SK-N-SH (cell line): Measurements from ENCODE around the gene GNAI3.

Experiments
- CTCF ChIP-seq: fragments of 200-600 bp; sonication (generic); IDR thresholded peaks from 2 replicates; pipeline ENCODE4 v1.6.1; 2017; ENCODE audit warnings: antibody characterized with exemption, mild to moderate bottlenecking, moderate library complexity
- NFIC ChIP-seq: IDR thresholded peaks from 2 replicates; pipeline ENCODE4 v1.4.0; 2012; ENCODE audit warnings: borderline replicate concordance
- RAD21 ChIP-seq: IDR thresholded peaks from 2 replicates; pipeline ENCODE4 v1.6.1; 2012; ENCODE audit warnings: mild to moderate bottlenecking, low read length
- RXRA ChIP-seq: IDR thresholded peaks from 2 replicates; pipeline ENCODE4 v1.4.0; 2012; ENCODE audit warnings: low read depth, mild to moderate bottlenecking, borderline replicate concordance

DNA sequence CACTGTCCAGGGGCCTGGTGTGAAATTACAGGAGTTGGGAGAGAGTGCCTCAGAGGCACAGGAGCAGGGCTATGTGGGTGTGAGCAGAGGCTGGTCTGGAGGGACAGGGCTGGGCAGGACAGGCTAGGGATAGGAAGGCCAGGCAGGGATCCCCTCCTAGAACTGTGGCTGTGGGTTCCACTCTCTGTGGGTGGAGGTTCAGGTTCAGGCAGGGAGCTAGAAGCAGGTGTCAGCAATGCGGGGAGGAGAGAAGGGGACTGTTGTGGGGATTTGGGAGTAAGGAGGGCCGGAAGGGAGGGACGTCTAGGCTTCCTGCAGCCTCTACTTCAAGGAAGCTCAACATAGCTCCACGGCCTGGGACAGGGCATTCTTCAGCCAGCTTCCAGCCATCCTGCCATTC is 17.0 kb upstream of the GNAI3 start:
- TF ChIP-seq RAD21, result no peak
- TF ChIP-seq RXRA, result no peak
- TF ChIP-seq CTCF, result no peak
- no peak for TF ChIP-seq NFIC
